Hepatocyte (in vitro differentiated cells): ENCODE measurements around the gene LPAR1. TPM values are rescaled to one million over a fixed set of nuclear protein-coding genes. Genes with fewer than 3 reads are reported as not detected.

Experiments
- DNase-seq: peaks from one replicate; pipeline ENCODE4 v3.0.0-alpha.2; 2016; ENCODE audit warnings: low spot score
- H2AFZ ChIP-seq: fragments of 200-600 bp; sonication (generic); 2 replicates; pipeline ENCODE4 v1.6.0; 2016; ENCODE audit warnings: antibody characterized with exemption, mild to moderate bottlenecking
- H3K27ac ChIP-seq: fragments of 200-600 bp; sonication (generic); 2 replicates; pipeline ENCODE4 v1.5.1; 2016; ENCODE audit warnings: mild to moderate bottlenecking
- H3K27me3 ChIP-seq: fragments of 200-600 bp; sonication (generic); 2 replicates; pipeline ENCODE4 v1.6.1; 2016
- H3K36me3 ChIP-seq: fragments of 200-600 bp; sonication (generic); replicated peaks from 2 replicates; pipeline ENCODE4 v1.5.1; 2016; ENCODE audit warnings: low read depth; ENCODE audit not compliant: insufficient read depth
- H3K4me1 ChIP-seq: fragments of 200-600 bp; sonication (generic); 2 replicates; pipeline ENCODE4 v1.5.1; 2016; ENCODE audit warnings: mild to moderate bottlenecking, moderate library complexity; ENCODE audit not compliant: insufficient read depth
- H3K4me2 ChIP-seq: fragments of 200-600 bp; sonication (generic); 2 replicates; pipeline ENCODE4 v1.6.0; 2016
- H3K4me3 ChIP-seq: fragments of 200-600 bp; sonication (generic); 2 replicates; pipeline ENCODE4 v1.5.1; 2016; ENCODE audit warnings: mild to moderate bottlenecking
- H3K79me2 ChIP-seq: fragments of 200-600 bp; sonication (generic); 2 replicates; pipeline ENCODE4 v1.6.0; 2017; ENCODE audit warnings: mild to moderate bottlenecking
- H3K9me2 ChIP-seq: fragments of 200-600 bp; sonication (generic); replicated peaks from 2 replicates; pipeline ENCODE4 v1.6.0; 2017; ENCODE audit warnings: mild to moderate bottlenecking; ENCODE audit not compliant: insufficient read depth
- H3K9me3 ChIP-seq: fragments of 200-600 bp; sonication (generic); 2 replicates; pipeline ENCODE4 v1.5.1; 2016; ENCODE audit warnings: low read depth, mild to moderate bottlenecking
- H4K20me1 ChIP-seq: fragments of 200-600 bp; sonication (generic); 2 replicates; pipeline ENCODE4 v1.6.0; 2016; ENCODE audit warnings: mild to moderate bottlenecking; ENCODE audit not compliant: insufficient read depth, poor library complexity, severe bottlenecking
- EZH2 ChIP-seq: fragments of 200-600 bp; sonication (generic); IDR thresholded peaks from 2 replicates; pipeline ENCODE4 v1.6.1; 2016; ENCODE audit warnings: antibody characterized with exemption, mild to moderate bottlenecking, borderline replicate concordance
- EZH2phosphoT487 ChIP-seq: fragments of 200-600 bp; sonication (generic); IDR thresholded peaks from one replicate; pipeline ENCODE4 v1.6.1; 2018; ENCODE audit warnings: antibody characterized with exemption, mild to moderate bottlenecking, low read depth, moderate library complexity; ENCODE audit not compliant: unreplicated experiment, severe bottlenecking
- whole genome bisulfite sequencing: methylation state at CpG from one replicate; pipeline ENCODE4 v1.1.6; 2016; ENCODE audit warnings: low lambda C conversion rate; ENCODE audit errors: missing lambda C conversion rate; 5-methylcytosine and 5-hydroxymethylcytosine counted together
- polyA plus RNA-seq: library from polyadenylated mRNA; unstranded; fragments of >200 nt; fragmentation: Nextera tagmentation; extraction: Ambion mirVana; gene quantifications from 2 replicates; pipeline ENCODE4 v1.2.1, GENCODE V29; 2016
- total RNA-seq: library from RNA; depleted of rRNA; stranded (reverse); fragments of >200 nt; gene quantifications from 2 replicates; pipeline ENCODE4 v1.2.3, GENCODE V29; 2014
- TF ChIP-seq, protein P1 (sequence below): fragments of 200-600 bp; sonication (generic); IDR thresholded peaks from 2 replicates; pipeline ENCODE4 v1.5.1; 2016; ENCODE audit warnings: antibody characterized with exemption, mild to moderate bottlenecking; ENCODE audit not compliant: poor library complexity

LPAR1 gene
- total and polyA plus RNA-seq, 2 experiments from 2014 or later = 20.2 to 36.8 TPM

DNA sequence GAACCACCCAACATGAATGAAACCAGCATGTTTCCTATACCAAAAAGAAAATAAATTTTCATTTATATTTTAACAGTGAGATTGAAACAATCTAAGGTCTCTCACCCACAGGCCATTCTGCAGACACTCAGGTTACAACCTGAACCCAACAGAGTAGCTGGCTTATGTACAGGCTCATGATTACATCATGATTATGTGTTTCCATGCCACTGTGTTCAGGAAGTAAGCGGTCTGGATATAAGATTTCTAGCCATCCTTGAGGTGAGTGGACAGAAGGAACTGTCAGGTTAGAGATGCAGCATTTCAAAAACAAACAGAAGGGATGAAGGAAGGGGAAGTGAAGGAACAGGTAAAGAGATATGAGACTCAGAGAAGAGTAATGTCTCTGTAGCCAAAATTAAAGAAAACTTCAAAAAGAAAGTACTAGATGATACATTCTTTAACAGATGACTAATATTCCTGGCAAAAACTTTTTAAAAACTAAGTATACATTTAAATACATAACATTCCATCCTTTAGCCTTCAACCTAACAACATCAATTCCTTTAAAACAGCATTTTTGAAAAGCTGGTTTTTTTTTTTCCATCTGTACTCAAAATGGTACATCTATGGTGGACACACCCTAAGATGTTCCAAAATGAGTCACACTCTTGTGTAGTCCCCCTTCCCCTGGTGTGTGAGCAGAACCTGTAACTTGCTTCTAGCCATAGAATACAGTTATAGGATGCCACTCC lies 119.8 kb downstream of the LPAR1 start:
- no peaks in the 10 kb centered on the region for H3K9me3 ChIP-seq
- no peaks in the 10 kb centered on the region for H3K36me3 ChIP-seq
- no peak for DNase-seq
- H3K4me3 ChIP-seq = no peak overlapping the region
- no peaks in the 10 kb centered on the region for H4K20me1 ChIP-seq
- WGBS = 88% methylated on average over 1 of the region's 1 CpG
- H3K79me2 ChIP-seq = peaks cover 16% of the 10 kb centered on the region
- no peak overlapping the region for H3K4me2 ChIP-seq
- peak overlapping the region; percentile 56 for H3K27ac ChIP-seq
- no peaks in the 10 kb centered on the region for H3K27me3 ChIP-seq
- H2AFZ ChIP-seq = no peak overlapping the region
- H3K9me2 ChIP-seq = no peaks in the 10 kb centered on the region
- H3K4me1 ChIP-seq = no peaks in the 10 kb centered on the region
- TF ChIP-seq, protein P1, sequence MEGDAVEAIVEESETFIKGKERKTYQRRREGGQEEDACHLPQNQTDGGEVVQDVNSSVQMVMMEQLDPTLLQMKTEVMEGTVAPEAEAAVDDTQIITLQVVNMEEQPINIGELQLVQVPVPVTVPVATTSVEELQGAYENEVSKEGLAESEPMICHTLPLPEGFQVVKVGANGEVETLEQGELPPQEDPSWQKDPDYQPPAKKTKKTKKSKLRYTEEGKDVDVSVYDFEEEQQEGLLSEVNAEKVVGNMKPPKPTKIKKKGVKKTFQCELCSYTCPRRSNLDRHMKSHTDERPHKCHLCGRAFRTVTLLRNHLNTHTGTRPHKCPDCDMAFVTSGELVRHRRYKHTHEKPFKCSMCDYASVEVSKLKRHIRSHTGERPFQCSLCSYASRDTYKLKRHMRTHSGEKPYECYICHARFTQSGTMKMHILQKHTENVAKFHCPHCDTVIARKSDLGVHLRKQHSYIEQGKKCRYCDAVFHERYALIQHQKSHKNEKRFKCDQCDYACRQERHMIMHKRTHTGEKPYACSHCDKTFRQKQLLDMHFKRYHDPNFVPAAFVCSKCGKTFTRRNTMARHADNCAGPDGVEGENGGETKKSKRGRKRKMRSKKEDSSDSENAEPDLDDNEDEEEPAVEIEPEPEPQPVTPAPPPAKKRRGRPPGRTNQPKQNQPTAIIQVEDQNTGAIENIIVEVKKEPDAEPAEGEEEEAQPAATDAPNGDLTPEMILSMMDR = no peak
- TF ChIP-seq EZH2 (no peak), EZH2phosphoT487 (no peak)

DNA sequence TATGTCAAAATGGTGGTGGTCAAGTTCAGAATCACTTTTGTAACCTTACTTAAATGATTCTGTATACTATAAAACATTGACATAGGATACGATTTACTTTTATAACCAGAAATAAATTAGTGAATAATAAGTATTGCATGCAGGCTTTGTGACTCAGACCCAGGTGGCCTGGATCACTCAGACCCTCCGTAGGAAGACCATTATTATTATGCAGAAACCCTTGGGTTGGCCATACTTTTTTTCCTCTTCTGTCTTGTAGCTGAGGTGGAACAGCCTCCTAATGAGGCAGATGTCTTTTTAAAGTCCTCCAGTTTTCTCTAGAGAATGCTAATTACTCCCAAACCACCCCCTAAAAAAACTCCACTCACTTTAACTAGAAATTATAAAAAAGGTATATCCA lies 121.9 kb downstream of the LPAR1 start:
- WGBS = 86% methylated on average over 2 of the region's 2 CpGs
- Histone ChIP-seq H3K27ac (no peak overlapping the region), H4K20me1 (no peaks in the 10 kb centered on the region), H2AFZ (no peak overlapping the region), H3K9me2 (no peaks in the 10 kb centered on the region), H3K27me3 (no peaks in the 10 kb centered on the region), H3K36me3 (no peaks in the 10 kb centered on the region), H3K79me2 (peaks cover 13% of the 10 kb centered on the region), H3K9me3 (no peaks in the 10 kb centered on the region), H3K4me1 (peaks cover 9% of the 10 kb centered on the region), H3K4me3 (no peak overlapping the region), H3K4me2 (no peak overlapping the region)
- no peak for DNase-seq
- TF ChIP-seq, protein P1 = no peak
- TF ChIP-seq EZH2phosphoT487 = no peak
- TF ChIP-seq EZH2 = no peak

DNA sequence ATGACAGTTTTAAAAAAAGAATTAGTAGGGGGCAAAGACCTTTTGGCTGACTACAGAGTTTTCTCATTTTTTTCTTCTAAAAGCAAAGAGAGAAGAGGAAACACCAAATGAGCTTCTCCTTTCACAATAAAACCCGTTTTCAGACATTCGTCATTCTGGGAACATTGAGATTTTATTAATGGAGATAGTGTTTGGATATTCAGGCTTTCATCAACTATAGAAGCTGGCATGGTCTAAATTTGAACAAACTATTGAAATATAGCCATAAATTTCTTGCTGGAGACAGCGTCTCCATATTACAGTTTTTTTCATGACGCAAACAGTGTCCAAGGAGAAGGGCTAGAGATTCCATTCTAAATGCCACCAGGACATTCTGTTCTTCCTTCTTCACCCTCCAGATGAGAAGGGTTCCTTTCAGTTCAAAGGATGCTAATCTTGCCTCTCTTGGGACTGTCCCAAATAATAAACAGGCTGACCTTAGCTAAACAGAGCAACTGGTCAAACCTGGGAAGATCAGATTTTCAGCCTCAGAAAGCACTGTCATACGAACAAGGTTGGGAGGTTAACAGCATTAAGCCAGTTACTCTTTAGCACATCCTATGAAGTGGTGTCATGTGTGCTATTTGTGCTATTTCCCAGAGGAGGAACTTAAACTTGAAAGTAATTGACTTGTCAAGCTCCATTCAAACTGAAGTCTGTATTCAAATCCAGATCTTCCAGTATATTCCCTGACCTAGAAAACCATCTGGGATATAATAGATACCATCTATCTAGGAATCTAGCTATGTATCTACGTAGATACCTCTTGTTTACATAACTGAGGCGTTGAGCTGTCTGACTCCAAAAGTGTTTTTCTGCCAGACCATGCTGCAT lies 125.6 kb downstream of the LPAR1 start:
- H3K27ac ChIP-seq = peak overlapping the region; percentile 62
- H3K9me3 ChIP-seq = peaks cover 12% of the 10 kb centered on the region
- peaks cover 9% of the 10 kb centered on the region for H3K4me1 ChIP-seq
- peaks cover 11% of the 10 kb centered on the region for H3K79me2 ChIP-seq
- no peak overlapping the region for H3K4me3 ChIP-seq
- no peak for DNase-seq
- 58% methylated on average over 7 of the region's 7 CpGs for WGBS
- peak overlapping the region; percentile 41 for H3K4me2 ChIP-seq
- H3K36me3 ChIP-seq = no peaks in the 10 kb centered on the region
- H3K9me2 ChIP-seq = no peaks in the 10 kb centered on the region
- no peak overlapping the region for H2AFZ ChIP-seq
- TF ChIP-seq EZH2 = no peak
- TF ChIP-seq EZH2phosphoT487 = no peak
- TF ChIP-seq, protein P1 = no peak
- no peaks in the 10 kb centered on the region for H3K27me3 ChIP-seq
- H4K20me1 ChIP-seq = no peaks in the 10 kb centered on the region
